NB4 (cell line): ENCODE results near the gene TEX22.

Experiments
- DNase-seq: peaks from one replicate; pipeline ENCODE4 v3.0.0; 2010; ENCODE audit warnings: low read depth
- H3K4me3 ChIP-seq: one replicate; pipeline ENCODE4 v1.5.1; 2011; ENCODE audit warnings: mild to moderate bottlenecking, low read depth, low read length, moderate library complexity
- CTCF ChIP-seq: IDR thresholded peaks from one replicate; pipeline ENCODE4 v1.5.1; 2012; ENCODE audit warnings: low read depth, low read length
- MYC ChIP-seq: IDR thresholded peaks from 2 replicates; pipeline ENCODE4 v1.6.1; 2011; ENCODE audit warnings: low read depth, low read length
- POLR2A ChIP-seq: IDR thresholded peaks from 2 replicates; pipeline ENCODE4 v1.6.1; 2011; ENCODE audit warnings: mild to moderate bottlenecking; ENCODE audit not compliant: insufficient read length; ENCODE audit errors: extremely low read depth
- TF ChIP-seq, protein P1 (sequence below): IDR thresholded peaks from 2 replicates; pipeline ENCODE4 v1.6.1; 2011; ENCODE audit warnings: low read depth, low read length

The TEX22 gene

DNA sequence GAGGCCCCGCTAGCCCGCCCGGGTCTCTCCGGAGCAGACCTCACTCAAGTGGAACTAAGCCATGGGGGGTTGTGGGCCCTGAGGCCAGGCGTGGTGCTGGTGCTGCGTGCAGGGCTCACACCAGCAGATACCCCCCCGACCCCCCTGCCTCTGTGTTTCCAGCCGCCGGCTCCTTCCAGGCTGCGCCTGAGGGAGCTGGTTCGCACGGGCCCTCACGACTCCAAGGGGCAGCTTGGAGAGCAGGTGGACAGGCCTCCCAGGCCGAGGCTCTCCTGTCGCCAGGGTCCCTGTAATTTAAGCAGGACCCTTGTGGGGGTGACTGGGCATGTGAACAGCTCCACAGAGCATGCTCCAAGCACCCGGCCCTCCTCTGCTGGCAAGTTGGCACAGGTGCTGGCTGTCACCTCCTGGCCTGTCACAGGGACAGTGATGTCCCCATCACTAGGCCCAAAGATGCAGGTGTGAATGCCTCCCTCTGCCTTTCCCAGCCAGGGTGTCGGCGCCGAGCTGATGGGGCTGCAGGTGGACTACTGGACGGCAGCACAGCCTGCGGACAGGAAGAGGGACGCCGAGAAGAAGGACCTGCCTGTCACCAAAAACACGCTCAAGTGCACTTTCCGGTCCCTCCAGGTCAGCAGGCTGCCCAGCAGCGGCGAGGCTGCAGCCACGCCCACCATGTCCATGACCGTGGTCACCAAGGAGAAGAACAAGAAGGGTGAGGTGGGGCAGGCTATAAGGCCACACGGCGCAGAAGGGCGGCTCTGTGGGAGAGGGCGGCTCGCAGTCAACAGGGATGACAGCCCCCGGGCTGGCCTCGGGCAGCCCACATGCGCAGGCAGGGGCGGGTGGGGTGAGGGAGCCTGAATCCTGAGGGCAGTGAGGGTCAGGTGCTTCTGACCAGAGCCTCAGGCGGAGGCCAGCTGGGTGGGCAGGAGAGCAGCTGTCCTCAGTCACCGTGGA is 5.9 kb upstream of the TEX22 start:
- no peak overlapping the region for H3K4me3 ChIP-seq
- TF ChIP-seq, protein P1, sequence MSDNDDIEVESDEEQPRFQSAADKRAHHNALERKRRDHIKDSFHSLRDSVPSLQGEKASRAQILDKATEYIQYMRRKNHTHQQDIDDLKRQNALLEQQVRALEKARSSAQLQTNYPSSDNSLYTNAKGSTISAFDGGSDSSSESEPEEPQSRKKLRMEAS, result no peak
- TF ChIP-seq MYC (no peak), CTCF (no peak), POLR2A (no peak)
- DNase-seq, result no peak

- TF ChIP-seq, protein P1, result no peak
- no peak for TF ChIP-seq POLR2A
- TF ChIP-seq CTCF, result no peak
- TF ChIP-seq MYC, result no peak
Observed at GRCh38 chr14:105393151-105393550, 5.2 kb upstream of the TEX22 start.

GRCh38 chr14:105394714-105395537 is 3.4 kb upstream of the TEX22 start:
- TF ChIP-seq POLR2A, result no peak
- TF ChIP-seq, protein P1, result no peak
- no peak for TF ChIP-seq CTCF
- TF ChIP-seq MYC, result no peak
- H3K4me3 ChIP-seq, result no peak overlapping the region
- no peak for DNase-seq

More at GRCh38 chr14:105393151-105393550, 5.2 kb upstream of the TEX22 start:
- H3K4me3 ChIP-seq, result no peak overlapping the region
- no peak for DNase-seq

GRCh38 chr14:105395538-105395854 is 2.8 kb upstream of the TEX22 start:
- H3K4me3 ChIP-seq, result no peak overlapping the region
- no peak for DNase-seq
- TF ChIP-seq MYC (no peak), POLR2A (no peak), CTCF (no peak)
- TF ChIP-seq, protein P1, result no peak

- TF ChIP-seq, protein P1, result no peak
- no peak for TF ChIP-seq POLR2A
- no peak for TF ChIP-seq MYC
- TF ChIP-seq CTCF, result no peak
- peak overlapping the region; percentile 12 for H3K4me3 ChIP-seq
- peak; percentile 28 for DNase-seq
Observed at GRCh38 chr14:105397350-105397931, 897 bp upstream of the TEX22 start.
